ENCODE results near the gene BIN2. TPM values are rescaled to one million over a fixed set of nuclear protein-coding genes. Genes with fewer than 3 reads are reported as not detected.

Gene BIN2
- total RNA-seq: 10 to 100 TPM in 1 of 10 donors, 1 to 10 TPM in 5, under 1 TPM in 4; 0.57 to 13.2 (median 1.8) TPM
- polyA plus RNA-seq: 1 to 10 TPM; 1.2 to 1.4 TPM
- long read RNA-seq, donor 1: 0 reads
- long read RNA-seq, donor 2, partial matches to known transcripts: 1 of 2 reads
- long read RNA-seq, donor 2, other reads (novel, unspliced or antisense): 0 of 2 reads
- long read RNA-seq, donor 3, partial matches to known transcripts: 0 of 1 reads
- long read RNA-seq, donor 3, other reads (novel, unspliced or antisense): 0 of 1 reads

GRCh38 chr12:51323966-51324895, at the start of gene BIN2:
Gene BIN2 (minus strand): TSS chr12:51324174. CDS start chr12:51324102, 72 bp downstream.
- peak within 1 kb of the TSS in 6 of 10 donors; percentile 27 to 70 (median 38) for H3K4me3 ChIP-seq
- H3K36me3 ChIP-seq: no peaks in the 10 kb centered on the region
- intact Hi-C loops (cut with DNase I): no loop called here
- peak within 1 kb of the TSS in 5 of 10 donors; percentile 39 to 99 (median 58) for H3K27ac ChIP-seq
- H3K4me1 ChIP-seq: peaks cover 0 to 84% (median 0%) of the 10 kb centered on the region in 9 donors
- no peaks in the 10 kb centered on the region for H3K9me3 ChIP-seq
- 88 to 93% methylated on average over 60 of the region's 60 CpGs for WGBS, 2 donors
- peak; percentile 20 to 65 for DNase-seq
- TF ChIP-seq CTCF (IDR thresholded peaks at IDR 0.05): no peak
- no peaks in the 10 kb centered on the region for H3K27me3 ChIP-seq
- peak; percentile 43 to 72 (median 61) for ATAC-seq

- TF ChIP-seq CTCF (IDR thresholded peaks at IDR 0.05): no peak
- ATAC-seq (no peak), DNase-seq (no peak)
- WGBS, 2 donors: 81 to 85% methylated on average over 3 of the region's 3 CpGs
- H3K36me3 ChIP-seq: peaks cover 0 to 23% (median 0%) of the 10 kb centered on the region in 9 donors
- no peak overlapping the region for H3K4me3 ChIP-seq
- intact Hi-C loops (cut with DNase I): no loop called here
- H3K9me3 ChIP-seq: no peaks in the 10 kb centered on the region
- H3K27ac ChIP-seq: no peak overlapping the region
- H3K27me3 ChIP-seq: no peaks in the 10 kb centered on the region
- H3K4me1 ChIP-seq: peaks cover 0 to 28% (median 3%) of the 10 kb centered on the region in 9 donors
Observed at GRCh38 chr12:51373187-51373586, 49.2 kb upstream of the BIN2 start.

DNA sequence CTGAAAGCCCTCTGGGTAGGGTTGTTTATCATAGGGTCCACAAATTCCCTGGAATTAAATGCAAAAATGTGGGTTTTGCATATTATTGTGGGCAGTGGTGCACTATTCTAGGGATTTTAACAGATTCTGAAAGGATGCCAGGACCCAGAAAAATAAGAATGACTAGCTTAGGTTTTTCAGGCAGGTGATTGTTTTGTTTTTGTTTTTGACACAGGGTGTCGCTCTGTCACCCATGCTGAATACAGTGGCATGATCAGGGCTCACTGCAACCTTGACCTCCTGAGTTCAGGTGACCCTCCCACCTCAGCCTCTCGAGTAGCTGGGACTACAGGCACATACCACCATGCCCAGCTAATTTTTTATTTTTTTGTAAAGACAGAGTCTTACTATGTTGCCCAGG, 48.0 kb upstream of the BIN2 start:
- ATAC-seq (no peak), DNase-seq (no peak)
- no peaks in the 10 kb centered on the region for H3K27me3 ChIP-seq
- H3K9me3 ChIP-seq: no peaks in the 10 kb centered on the region
- peaks cover 0 to 31% (median 3%) of the 10 kb centered on the region in 9 donors for H3K4me1 ChIP-seq
- H3K4me3 ChIP-seq: no peak overlapping the region
- no peak for TF ChIP-seq CTCF (IDR thresholded peaks at IDR 0.05)
- peaks cover 0 to 14% (median 0%) of the 10 kb centered on the region in 9 donors for H3K36me3 ChIP-seq
- WGBS, 2 donors: 92 to 96% methylated on average over 2 of the region's 2 CpGs
- peak overlapping the region in 1 of 10 donors; percentile 34 for H3K27ac ChIP-seq
- intact Hi-C loops (cut with DNase I): no loop called here

- Histone ChIP-seq H3K36me3 (peaks cover 0 to 8% (median 0%) of the 10 kb centered on the region in 9 donors), H3K9me3 (no peaks in the 10 kb centered on the region), H3K4me1 (peaks cover 0 to 31% (median 3%) of the 10 kb centered on the region in 9 donors), H3K27me3 (no peaks in the 10 kb centered on the region), H3K4me3 (no peak overlapping the region), H3K27ac (peak overlapping the region in 1 of 10 donors; percentile 34)
- WGBS, 2 donors: 48 to 54% methylated on average over 8 of the region's 8 CpGs
- intact Hi-C loops (cut with DNase I): no loop called here
- no peak for TF ChIP-seq CTCF (IDR thresholded peaks at IDR 0.05)
- ATAC-seq (peak; percentile 57 to 92 (median 82)), DNase-seq (peak in 1 of 2 donors; percentile 30)
Observed at GRCh38 chr12:51371295-51371953, 47.5 kb upstream of the BIN2 start.
